NT2/D1 (cell line): ENCODE results near the gene SPPL3.

Experiments
- DNase-seq: peaks from one replicate; pipeline ENCODE4 v3.0.0-alpha.2; 2011; ENCODE audit warnings: low read depth, low spot score
- H3K27me3 ChIP-seq: 2 replicates; pipeline ENCODE4 v1.6.0; 2011; ENCODE audit warnings: mild to moderate bottlenecking; ENCODE audit not compliant: insufficient read length, insufficient read depth
- H3K36me3 ChIP-seq: 2 replicates; pipeline ENCODE4 v1.6.1; 2011; ENCODE audit warnings: mild to moderate bottlenecking, low read length, mixed read lengths; ENCODE audit not compliant: insufficient read depth, insufficient read length
- H3K4me1 ChIP-seq: 2 replicates; pipeline ENCODE4 v1.5.1; 2011; ENCODE audit not compliant: insufficient read depth, insufficient read length
- H3K4me3 ChIP-seq: 2 replicates; pipeline ENCODE4 v1.5.1; 2011; ENCODE audit warnings: low read depth; ENCODE audit not compliant: insufficient read length
- H3K9ac ChIP-seq: 2 replicates; pipeline ENCODE4 v1.6.0; 2011; ENCODE audit warnings: low read depth; ENCODE audit not compliant: insufficient read length
- H3K9me3 ChIP-seq: 2 replicates; pipeline ENCODE4 v1.5.1; 2011; ENCODE audit warnings: mild to moderate bottlenecking, low read length; ENCODE audit not compliant: insufficient read depth
- SUZ12 ChIP-seq: IDR thresholded peaks from 2 replicates; pipeline ENCODE4 v1.6.1; 2011; ENCODE audit not compliant: insufficient read length, insufficient read depth; ENCODE audit errors: extremely low read depth
- YY1 ChIP-seq: IDR thresholded peaks from 2 replicates; pipeline ENCODE4 v1.6.1; 2011; ENCODE audit not compliant: insufficient read length, insufficient read depth
- ZNF274 ChIP-seq: IDR thresholded peaks from 2 replicates; pipeline ENCODE4 v1.6.1; 2011; ENCODE audit warnings: mild to moderate bottlenecking, low read depth, low read length

Gene SPPL3

GRCh38 chr12:120759591-120760348 is 144.4 kb downstream of the SPPL3 start:
- TF ChIP-seq ZNF274 (no peak), SUZ12 (no peak), YY1 (no peak)
- Histone ChIP-seq H3K4me1 (peaks cover 8% of the 10 kb centered on the region), H3K27me3 (no peaks in the 10 kb centered on the region), H3K9me3 (0 out of 2 replicates have a peak, but pooled peaks cover 7% of the 10 kb centered on the region), H3K4me3 (no peak overlapping the region), H3K9ac (no peak overlapping the region), H3K36me3 (peaks cover 27% of the 10 kb centered on the region)
- DNase-seq = no peak

DNA sequence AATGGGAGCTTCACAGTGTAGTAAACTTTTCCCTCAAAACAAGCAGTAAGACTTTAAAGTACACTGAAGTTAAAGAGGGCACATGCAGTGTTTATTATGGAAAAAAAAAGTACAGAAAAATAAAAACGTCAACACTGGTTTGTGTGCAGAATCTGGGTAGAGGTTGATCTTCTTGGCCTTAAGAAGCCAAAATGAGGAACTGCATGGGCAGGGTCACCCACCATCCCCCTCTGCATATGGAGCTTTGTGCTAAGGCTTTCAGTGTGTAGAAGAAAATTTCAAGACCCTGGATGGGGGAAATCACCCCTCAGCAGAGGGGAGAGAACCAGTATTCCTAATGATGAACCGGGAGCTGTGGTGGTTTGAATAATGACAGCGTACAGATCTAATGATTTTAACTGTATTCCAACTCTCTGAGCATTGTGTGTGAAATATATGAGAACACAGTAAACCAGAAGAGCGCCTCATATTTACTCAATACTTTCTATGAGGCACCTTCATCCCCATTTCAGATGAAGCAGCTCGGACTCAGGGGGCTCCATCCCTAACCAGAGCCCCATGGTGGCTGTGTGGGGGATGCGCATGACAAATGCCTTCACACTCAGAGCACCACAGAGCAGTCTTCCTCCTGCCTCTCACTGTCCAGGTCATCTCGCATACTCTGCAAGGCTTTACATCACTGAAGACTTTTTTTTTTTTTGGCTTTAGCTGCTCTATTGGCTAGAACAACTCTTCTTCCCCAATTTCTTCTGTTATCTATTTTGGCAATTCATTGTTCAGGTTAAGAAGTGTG is 145.2 kb downstream of the SPPL3 start:
- peaks cover 22% of the 10 kb centered on the region for H3K36me3 ChIP-seq
- DNase-seq = peak; percentile 33
- H3K4me1 ChIP-seq = peaks cover 8% of the 10 kb centered on the region
- no peak overlapping the region for H3K9ac ChIP-seq
- no peak overlapping the region for H3K4me3 ChIP-seq
- TF ChIP-seq YY1 = no peak
- TF ChIP-seq ZNF274 = no peak
- no peak for TF ChIP-seq SUZ12
- H3K27me3 ChIP-seq = no peaks in the 10 kb centered on the region
- H3K9me3 ChIP-seq = 0 out of 2 replicates have a peak, but pooled peaks cover 10% of the 10 kb centered on the region

DNA sequence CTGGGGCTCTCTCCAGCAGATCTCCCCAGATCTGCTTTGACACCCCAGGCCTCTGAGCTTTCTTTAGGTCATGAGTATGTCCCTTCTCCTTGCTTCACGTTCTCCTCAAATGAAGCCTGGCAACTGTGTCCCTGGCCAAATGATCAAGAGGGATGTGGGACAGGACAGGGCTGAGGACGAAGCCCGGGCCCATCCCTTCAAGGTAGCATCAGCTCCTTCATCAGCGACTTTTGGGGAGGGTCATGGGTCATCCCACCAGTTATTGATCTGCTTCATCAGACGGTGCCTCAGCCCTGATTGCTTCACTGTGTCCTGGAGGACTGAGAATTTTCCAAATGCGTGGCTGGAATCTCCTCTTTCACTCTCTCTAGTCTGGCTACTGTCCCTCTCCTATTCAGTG is 146.2 kb downstream of the SPPL3 start:
- H3K27me3 ChIP-seq = no peaks in the 10 kb centered on the region
- no peak overlapping the region for H3K4me3 ChIP-seq
- no peak overlapping the region for H3K9ac ChIP-seq
- peaks cover 8% of the 10 kb centered on the region for H3K4me1 ChIP-seq
- TF ChIP-seq YY1 (no peak), SUZ12 (no peak), ZNF274 (no peak)
- 0 out of 2 replicates have a peak, but pooled peaks cover 10% of the 10 kb centered on the region for H3K9me3 ChIP-seq
- DNase-seq = no peak
- peaks cover 13% of the 10 kb centered on the region for H3K36me3 ChIP-seq

- Histone ChIP-seq H3K36me3 (peaks cover 10% of the 10 kb centered on the region), H3K27me3 (no peaks in the 10 kb centered on the region), H3K9me3 (0 out of 2 replicates have a peak, but pooled peaks cover 10% of the 10 kb centered on the region), H3K4me3 (no peak overlapping the region), H3K9ac (no peak overlapping the region), H3K4me1 (peaks cover 8% of the 10 kb centered on the region)
- no peak for DNase-seq
- TF ChIP-seq SUZ12 (no peak), ZNF274 (no peak), YY1 (no peak)
Measured at GRCh38 chr12:120757226-120757742, 146.9 kb downstream of the SPPL3 start.

- no peak overlapping the region for H3K9ac ChIP-seq
- DNase-seq = no peak
- no peaks in the 10 kb centered on the region for H3K36me3 ChIP-seq
- TF ChIP-seq YY1 = no peak
- TF ChIP-seq ZNF274 = no peak
- TF ChIP-seq SUZ12 = no peak
- 0 out of 2 replicates have a peak, but pooled peaks cover 10% of the 10 kb centered on the region for H3K9me3 ChIP-seq
- H3K27me3 ChIP-seq = no peaks in the 10 kb centered on the region
- H3K4me3 ChIP-seq = no peak overlapping the region
- peaks cover 7% of the 10 kb centered on the region for H3K4me1 ChIP-seq
Measured at GRCh38 chr12:120755269-120755668, 148.9 kb downstream of the SPPL3 start.

DNA sequence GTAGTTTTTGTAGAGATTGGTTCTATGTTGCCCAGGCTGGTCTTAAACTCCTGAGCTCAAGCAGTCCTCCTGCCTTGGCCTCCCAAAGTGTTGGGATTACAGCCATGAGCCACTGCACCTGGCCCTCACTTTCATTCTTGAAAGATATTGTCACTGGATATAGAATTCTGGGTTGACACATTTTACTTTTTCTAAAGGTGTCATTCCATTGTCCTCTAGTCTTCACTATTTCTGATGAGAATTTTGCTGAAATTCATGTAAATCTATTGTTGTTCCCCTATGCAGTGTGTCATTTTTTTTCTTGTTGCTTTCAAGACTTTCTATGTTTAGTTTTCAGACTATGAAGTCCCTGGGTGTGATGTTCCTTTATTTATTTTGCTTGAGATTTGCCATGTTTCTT is 149.4 kb downstream of the SPPL3 start:
- H3K36me3 ChIP-seq = no peaks in the 10 kb centered on the region
- no peak for DNase-seq
- H3K9me3 ChIP-seq = 0 out of 2 replicates have a peak, but pooled peaks cover 10% of the 10 kb centered on the region
- no peak overlapping the region for H3K9ac ChIP-seq
- H3K4me3 ChIP-seq = no peak overlapping the region
- no peak for TF ChIP-seq ZNF274
- no peak for TF ChIP-seq SUZ12
- TF ChIP-seq YY1 = no peak
- peaks cover 2% of the 10 kb centered on the region for H3K4me1 ChIP-seq
- no peaks in the 10 kb centered on the region for H3K27me3 ChIP-seq
